Glomerular endothelial cell (primary cell): ENCODE measurements around the gene TSPAN9. TPM values are rescaled to one million over a fixed set of nuclear protein-coding genes. Genes with fewer than 3 reads are reported as not detected.

Source experiments
- DNase-seq: peaks from one replicate; pipeline ENCODE4 v3.0.0-alpha.2; 2011; ENCODE audit warnings: low read depth, low spot score; ENCODE audit errors: extremely low read depth
- total RNA-seq: library from RNA; depleted of rRNA; stranded (reverse); fragments of >200 nt; gene quantifications from 2 replicates; pipeline ENCODE4 v1.2.3, GENCODE V29; 2015

The TSPAN9 gene
- total RNA-seq, 1 donor from 2014 or later, result 65.5 TPM

- DNase-seq, result no peak
Observed at GRCh38 chr12:3238196-3238595, 161.0 kb downstream of the TSPAN9 start.

GRCh38 chr12:3241621-3242020 is 164.4 kb downstream of the TSPAN9 start:
- no peak for DNase-seq

GRCh38 chr12:3242199-3242863 is 165.2 kb downstream of the TSPAN9 start:
- no peak for DNase-seq

- no peak for DNase-seq
Observed at GRCh38 chr12:3243376-3244084, 166.4 kb downstream of the TSPAN9 start.

- no peak for DNase-seq
Observed at GRCh38 chr12:3244219-3244750, 167.1 kb downstream of the TSPAN9 start.

GRCh38 chr12:3246253-3246652 is 169.1 kb downstream of the TSPAN9 start:
- DNase-seq, result no peak

GRCh38 chr12:3247077-3247476 is 169.9 kb downstream of the TSPAN9 start:
- DNase-seq, result no peak

- DNase-seq, result no peak
Observed at GRCh38 chr12:3247629-3248161, 170.5 kb downstream of the TSPAN9 start.

- no peak for DNase-seq
Observed at GRCh38 chr12:3249081-3249800, 172.1 kb downstream of the TSPAN9 start.

- no peak for DNase-seq
Observed at GRCh38 chr12:3250034-3250433, 172.9 kb downstream of the TSPAN9 start.

- DNase-seq, result no peak
Observed at GRCh38 chr12:3250576-3250975, 173.4 kb downstream of the TSPAN9 start.

GRCh38 chr12:3251067-3251466 is 173.9 kb downstream of the TSPAN9 start:
- DNase-seq, result no peak

- no peak for DNase-seq
Observed at GRCh38 chr12:3251691-3252090, 174.5 kb downstream of the TSPAN9 start.

GRCh38 chr12:3252450-3252891 is 175.3 kb downstream of the TSPAN9 start:
- no peak for DNase-seq

- no peak for DNase-seq
Observed at GRCh38 chr12:3253682-3254275, 176.6 kb downstream of the TSPAN9 start.

GRCh38 chr12:3255057-3255456 is 177.9 kb downstream of the TSPAN9 start:
- DNase-seq, result no peak

GRCh38 chr12:3256103-3256631 is 179.0 kb downstream of the TSPAN9 start:
- DNase-seq, result no peak

- no peak for DNase-seq
Observed at GRCh38 chr12:3257411-3257810, 180.2 kb downstream of the TSPAN9 start.

GRCh38 chr12:3259973-3260372 is 182.8 kb downstream of the TSPAN9 start:
- no peak for DNase-seq

- DNase-seq, result no peak
Observed at GRCh38 chr12:3261782-3262359, 184.7 kb downstream of the TSPAN9 start.
